RWPE1 (cell line): ENCODE results near the gene TUFT1.

Experiments used
- CTCF ChIA-PET: fragments of 350-600 bp; sonication (Branson Sonifier 250); formaldehyde crosslinking; extraction: SDS; loops from one replicate; lab custom pipeline; 2021; lab: Yijun Ruan, JAX
- POLR2A ChIA-PET: fragments of 400-600 bp; formaldehyde crosslinking; extraction: SDS; loops from one replicate; lab custom pipeline; 2020; ENCODE audit warnings: antibody characterized with exemption; ENCODE audit not compliant: low non-redundant PET; lab: Yijun Ruan, JAX
- DNase-seq: peaks from one replicate; pipeline ENCODE4 v3.0.0; 2012; ENCODE audit warnings: low spot score
- H3K27ac ChIP-seq: fragments of 450-650 bp; 2 replicates; pipeline ENCODE4 v1.5.1; 2017
- CTCF ChIP-seq: fragments of 450-650 bp; conservative IDR thresholded peaks from 2 replicates; pipeline ENCODE4 v1.5.1; 2017; ENCODE audit warnings: low read depth, mild to moderate bottlenecking

Gene TUFT1

GRCh38 chr1:151568626-151569088 is 28.5 kb downstream of the TUFT1 start:
- CTCF ChIA-PET, result interaction anchor here (0.6 kb wide), 1 partner anchor 455 kb away, joined by 5 read pairs; no protein-coding TSS in a partner anchor
- POLR2A ChIA-PET, result no interaction called here
- H3K27ac ChIP-seq, result peak overlapping the region; percentile 87
- no peak for TF ChIP-seq CTCF
- no peak for DNase-seq

- POLR2A ChIA-PET, result no interaction called here
- CTCF ChIA-PET, result no interaction called here
- H3K27ac ChIP-seq, result peak overlapping the region; percentile 87
- DNase-seq, result no peak
- no peak for TF ChIP-seq CTCF
These were observed 30.7 kb downstream of the TUFT1 start for GRCh38 chr1:151570819-151571218.

DNA sequence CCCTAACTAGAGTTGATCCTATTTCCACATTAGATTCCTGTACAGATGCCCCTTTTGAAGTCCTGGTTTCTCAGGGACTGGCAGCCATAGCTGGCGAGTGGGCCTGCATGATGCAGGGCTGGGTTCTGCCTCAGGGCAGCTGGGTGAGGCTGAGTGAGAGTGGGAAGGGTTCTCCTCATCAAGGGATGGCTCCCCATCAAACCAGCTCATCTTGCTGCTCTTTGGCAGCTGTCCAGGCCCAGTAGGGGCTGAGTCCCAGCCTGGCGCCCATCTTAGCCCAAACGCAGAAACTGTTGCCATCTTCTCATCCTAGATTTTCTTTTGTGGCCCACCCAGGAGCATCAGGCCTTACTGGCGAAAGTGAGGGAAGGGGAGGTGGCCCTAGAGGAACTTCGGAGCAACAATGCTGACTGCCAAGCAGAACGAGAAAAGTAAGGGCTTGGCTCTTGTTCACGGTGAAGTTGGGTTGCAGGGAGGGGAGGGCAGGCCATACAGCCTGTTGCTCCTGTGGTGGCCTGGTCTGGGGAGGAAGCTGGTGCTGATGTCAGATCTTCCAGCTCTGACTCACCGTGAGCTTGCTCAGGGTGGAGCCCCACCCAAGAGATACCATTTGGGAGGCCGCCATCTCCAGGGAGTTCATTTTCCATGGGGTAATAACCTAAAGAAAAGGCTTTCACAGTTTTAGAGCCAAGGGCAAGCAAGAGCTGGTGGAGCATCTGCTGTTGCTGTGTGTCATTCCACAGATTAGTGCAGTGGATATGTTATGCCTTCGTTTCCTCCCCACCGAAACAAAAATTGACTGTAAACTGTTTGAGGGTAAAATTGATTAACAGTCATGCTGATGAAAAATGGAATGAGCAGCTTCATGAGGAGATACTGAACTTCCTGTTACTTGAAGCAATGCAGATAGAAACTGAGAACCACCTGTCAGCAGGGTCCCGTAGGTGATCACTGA is 34.7 kb downstream of the TUFT1 start:
- TF ChIP-seq CTCF, result no peak
- CTCF ChIA-PET, result no interaction called here
- H3K27ac ChIP-seq, result peak overlapping the region; percentile 94
- POLR2A ChIA-PET, result no interaction called here
- peak; percentile 90 for DNase-seq

DNA sequence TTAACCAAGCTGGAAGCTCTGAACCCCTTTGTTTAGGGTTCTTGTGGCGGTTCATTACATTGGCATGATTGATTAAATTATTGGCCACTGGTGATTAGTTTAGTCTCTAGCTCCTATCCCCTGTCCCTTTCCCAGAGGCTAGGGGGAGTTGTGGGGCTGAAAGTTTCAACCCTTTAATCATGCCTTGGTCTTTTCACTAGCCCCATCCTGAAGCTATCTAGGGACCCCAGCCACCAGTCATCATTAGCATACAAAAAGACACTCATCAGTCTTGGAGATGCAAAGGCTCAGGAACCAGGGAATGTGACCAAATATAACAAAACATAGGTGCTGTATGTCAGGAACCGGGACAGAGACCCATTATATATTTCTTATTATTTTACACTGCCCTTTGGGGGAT is 37.1 kb downstream of the TUFT1 start:
- no peak for TF ChIP-seq CTCF
- DNase-seq, result no peak
- H3K27ac ChIP-seq, result no peak overlapping the region
- CTCF ChIA-PET, result no interaction called here
- POLR2A ChIA-PET, result no interaction called here

- POLR2A ChIA-PET, result no interaction called here
- no peak for TF ChIP-seq CTCF
- H3K27ac ChIP-seq, result peak overlapping the region; percentile 30; the same call in 1 of the 2 replicates
- no peak for DNase-seq
- CTCF ChIA-PET, result no interaction called here
These were observed 38.8 kb downstream of the TUFT1 start for GRCh38 chr1:151578941-151579340.

GRCh38 chr1:151579436-151580225 is 39.5 kb downstream of the TUFT1 start:
- DNase-seq, result peak; percentile 75
- TF ChIP-seq CTCF, result no peak
- CTCF ChIA-PET, result no interaction called here
- POLR2A ChIA-PET, result no interaction called here
- H3K27ac ChIP-seq, result peak overlapping the region; percentile 46
